ENCODE measurements around the gene SEBOX. TPM values are rescaled to one million over a fixed set of nuclear protein-coding genes. Genes with fewer than 3 reads are reported as not detected.

Gene SEBOX
- total RNA-seq, 4 donors from 2014 or later: not detected

DNA sequence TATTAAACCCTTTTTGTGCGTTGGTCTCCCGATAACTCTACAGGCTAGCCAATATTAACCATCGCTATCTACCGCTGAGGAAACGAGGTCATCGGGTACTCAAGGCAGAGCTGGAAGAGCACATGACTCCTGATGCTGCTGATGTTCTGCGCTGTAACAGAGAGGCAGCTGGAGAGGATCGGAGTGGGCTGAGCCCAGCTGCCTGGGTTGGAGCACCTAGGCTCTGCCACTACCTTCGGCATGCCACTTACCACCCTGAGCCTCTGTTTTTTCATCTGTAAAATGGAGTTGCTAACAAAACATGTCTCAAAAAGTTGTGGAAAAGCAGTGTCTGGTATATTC lies 41.4 kb upstream of the SEBOX start:
- no peak for TF ChIP-seq POLR2A (IDR thresholded peaks at IDR 0.05)
- TF ChIP-seq CTCF (IDR thresholded peaks at IDR 0.05): no peak
- no peaks in the 10 kb centered on the region for H3K27me3 ChIP-seq
- 33 to 37% methylated on average over 9 of the region's 9 CpGs for WGBS, 2 donors
- intact Hi-C loops (cut with DNase I): no loop called here
- peaks cover 10 to 15% of the 10 kb centered on the region in 2 donors for H3K4me1 ChIP-seq
- H3K36me3 ChIP-seq: peaks cover 0 to 7% of the 10 kb centered on the region in 2 donors
- peak overlapping the region in 2 of 3 donors; percentile 44 to 91 for H3K4me3 ChIP-seq (replicated peaks in 1 of 3)
- H3K27ac ChIP-seq: no peak overlapping the region
- H3K9me3 ChIP-seq: no peaks in the 10 kb centered on the region
- DNase-seq: peak in 1 of 2 donors; percentile 9

- Histone ChIP-seq H3K9me3 (no peaks in the 10 kb centered on the region), H3K36me3 (peaks cover 0 to 8% of the 10 kb centered on the region in 2 donors), H3K27ac (no peak within 1 kb of the TSS), H3K27me3 (no peaks in the 10 kb centered on the region), H3K4me3 (replicated peaks in 1 of 3) (peak within 1 kb of the TSS; percentile 44 to 91 (median 57)), H3K4me1 (peaks cover 10 to 15% of the 10 kb centered on the region in 2 donors)
- intact Hi-C loops (cut with DNase I): no loop called here
- WGBS, 2 donors: 1 to 7% methylated on average over 7 to 48 of the region's 70 CpGs
- TF ChIP-seq POLR2A (IDR thresholded peaks at IDR 0.05): peak in 1 of 2 donors; percentile 42
- no peak for TF ChIP-seq CTCF (IDR thresholded peaks at IDR 0.05)
- peak; percentile 73 for DNase-seq
Observed at GRCh38 chr17:28405632-28406472, 40.9 kb upstream of the SEBOX start, which contains the start of gene SLC46A1. Gene SLC46A1 (minus strand): TSS chr17:28406212. CDS start chr17:28406114, 98 bp downstream.

GRCh38 chr17:28404812-28405570 lies 40.0 kb upstream of the SEBOX start:
- H3K9me3 ChIP-seq: no peaks in the 10 kb centered on the region
- TF ChIP-seq CTCF (IDR thresholded peaks at IDR 0.05) (no peak), POLR2A (IDR thresholded peaks at IDR 0.05) (no peak)
- intact Hi-C loops (cut with DNase I): no loop called here
- H3K4me1 ChIP-seq: peaks cover 10 to 15% of the 10 kb centered on the region in 2 donors
- no peak overlapping the region for H3K27ac ChIP-seq
- 59 to 61% methylated on average over 31 of the region's 33 CpGs for WGBS, 2 donors
- peak overlapping the region in 1 of 3 donors; percentile 44 for H3K4me3 ChIP-seq (replicated peaks in 1 of 3)
- H3K36me3 ChIP-seq: peaks cover 0 to 8% of the 10 kb centered on the region in 2 donors
- no peaks in the 10 kb centered on the region for H3K27me3 ChIP-seq
- no peak for DNase-seq

- Histone ChIP-seq H3K27me3 (no peaks in the 10 kb centered on the region), H3K4me1 (peaks cover 10 to 15% of the 10 kb centered on the region in 2 donors), H3K27ac (no peak overlapping the region), H3K4me3 (replicated peaks in 1 of 3) (no peak overlapping the region), H3K9me3 (no peaks in the 10 kb centered on the region), H3K36me3 (peaks cover 0 to 8% of the 10 kb centered on the region in 2 donors)
- intact Hi-C loops (cut with DNase I): no loop called here
- DNase-seq: no peak
- WGBS, 2 donors: 97 to 98% methylated on average over 4 to 5 of the region's 5 CpGs
- no peak for TF ChIP-seq POLR2A (IDR thresholded peaks at IDR 0.05)
Observed at GRCh38 chr17:28404461-28404811, 39.4 kb upstream of the SEBOX start.

DNA sequence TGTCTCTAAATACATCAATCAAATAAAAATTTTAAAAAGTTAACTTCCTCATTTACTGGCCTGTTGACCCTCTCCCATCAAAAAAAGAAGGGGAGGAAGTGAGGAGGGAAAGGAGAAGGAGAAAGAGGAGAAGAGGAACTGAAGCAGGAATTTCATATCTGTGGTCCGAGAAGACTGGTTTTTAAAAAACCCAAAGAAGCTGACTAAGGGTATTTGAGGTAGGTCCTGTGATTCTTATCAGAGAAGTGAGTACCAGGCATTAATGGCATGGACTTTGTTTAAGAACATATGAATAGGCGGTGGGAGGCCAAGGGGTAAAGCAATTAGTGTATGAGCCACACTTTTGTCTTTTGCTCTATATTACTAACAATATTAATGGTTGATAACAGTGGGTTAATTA lies 39.0 kb upstream of the SEBOX start:
- intact Hi-C loops (cut with DNase I): no loop called here
- no peak for TF ChIP-seq POLR2A (IDR thresholded peaks at IDR 0.05)
- TF ChIP-seq CTCF (IDR thresholded peaks at IDR 0.05): no peak
- Histone ChIP-seq H3K4me3 (replicated peaks in 1 of 3) (no peak overlapping the region), H3K4me1 (peaks cover 10 to 15% of the 10 kb centered on the region in 2 donors), H3K36me3 (peaks cover 0 to 8% of the 10 kb centered on the region in 2 donors), H3K27me3 (no peaks in the 10 kb centered on the region), H3K27ac (no peak overlapping the region), H3K9me3 (no peaks in the 10 kb centered on the region)
- DNase-seq: no peak
- 87 to 88% methylated on average over 2 of the region's 2 CpGs for WGBS, 2 donors

Measured in thyroid gland (tissue), 4 donors.